B cell (primary cell): ENCODE results near the gene ZFP91. TPM values are rescaled to one million over a fixed set of nuclear protein-coding genes. Genes with fewer than 3 reads are reported as not detected.
A peak's percentile ranks its signal among the peaks of the same experiment; 100 is the strongest.

Source experiments
- ATAC-seq: fragments of 200-7000 bp; cut with Tn5 transposase; one replicate; pipeline ENCODE4 v1.10.0; 2021; ENCODE audit warnings: low read depth, mild to moderate bottlenecking, moderate number of reproducible peaks, moderate library complexity
- CTCF ChIA-PET: fragments of 350-600 bp; sonication (Branson Sonifier 250); formaldehyde crosslinking; loops from one replicate; lab custom pipeline; 2021; ENCODE audit warnings: antibody characterized with exemption, inconsistent platforms; lab: Charles Lee
- POLR2A ChIA-PET: fragments of 350-600 bp; sonication (Branson Sonifier 250); formaldehyde crosslinking; loops from one replicate; lab custom pipeline; 2021; ENCODE audit warnings: antibody characterized with exemption; lab: Charles Lee
- DNase-seq: peaks from one replicate; pipeline ENCODE4 v3.0.0; 2013
- H2AFZ ChIP-seq: 2 replicates; pipeline ENCODE4 v1.6.1; 2012; ENCODE audit warnings: mild to moderate bottlenecking, low read depth, low read length; ENCODE audit not compliant: insufficient read depth, poor library complexity, severe bottlenecking
- H3K27ac ChIP-seq, 2 donors: 1 replicate in 1 of 2; 2 replicates in 1 of 2; pipeline ENCODE4 v1.5.1; 2012 to 2013; ENCODE audit warnings: low read length in 2 of 2, mild to moderate bottlenecking in 2 of 2, moderate library complexity in 1 of 2
- H3K27me3 ChIP-seq, 4 experiments: fragments of 200-600 bp in 1 of 4; sonication (generic) in 1 of 4; replicated peaks in 1 of 4; 1 replicate in 2 of 4; 2 replicates in 2 of 4; pipeline versions ENCODE4 v1.6.1 to v1.7.0; 2013 to 2016; ENCODE audit warnings: low read length in 3 of 4, mild to moderate bottlenecking in 2 of 4, mixed read lengths in 1 of 4, moderate library complexity in 1 of 4; ENCODE audit not compliant: insufficient read depth in 4 of 4, control insufficient read depth in 3 of 4; ENCODE audit errors: control extremely low read depth in 1 of 4
- H3K36me3 ChIP-seq, 2 experiments: replicated peaks in 1 of 2; 1 replicate in 1 of 2; 2 replicates in 1 of 2; pipeline versions ENCODE4 v1.6.1 to v1.7.1; 2013; ENCODE audit warnings: low read length in 1 of 2; ENCODE audit not compliant: insufficient read depth in 2 of 2, control insufficient read depth in 1 of 2; ENCODE audit errors: control extremely low read depth in 1 of 2, extremely low read depth in 1 of 2
- H3K4me1 ChIP-seq, 2 donors: fragments of 200-600 bp in 1 of 2; sonication (generic) in 1 of 2; 1 replicate in 1 of 2; 2 replicates in 1 of 2; pipeline versions ENCODE4 v1.5.1 to v1.6.1; 2013 to 2017; ENCODE audit warnings: low read length in 2 of 2; ENCODE audit not compliant: control insufficient read depth in 2 of 2, insufficient read depth in 2 of 2
- H3K4me2 ChIP-seq: replicated peaks from 2 replicates; pipeline ENCODE3; 2012; ENCODE audit warnings: mild to moderate bottlenecking, low read depth, low read length; ENCODE audit not compliant: poor library complexity, severe bottlenecking
- H3K4me3 ChIP-seq, 5 experiments: fragments of 200-600 bp in 1 of 5; sonication (generic) in 1 of 5; 1 replicate in 3 of 5; 2 replicates in 2 of 5; pipeline versions ENCODE4 v1.5.1 to v1.7.0; 2011 to 2016; ENCODE audit warnings: low read length in 4 of 5, mild to moderate bottlenecking in 4 of 5, low read depth in 2 of 5, control low read depth in 1 of 5, moderate library complexity in 1 of 5; ENCODE audit not compliant: insufficient read depth in 1 of 5; ENCODE audit errors: control extremely low read depth in 1 of 5, extremely low read depth in 1 of 5
- H3K79me2 ChIP-seq: fragments of 200-600 bp; sonication (generic); one replicate; pipeline ENCODE4 v1.6.0; 2016; ENCODE audit warnings: low read length; ENCODE audit not compliant: control insufficient read depth, insufficient read depth
- H3K9ac ChIP-seq: fragments of 200-600 bp; sonication (generic); 2 replicates; pipeline ENCODE4 v1.6.1; 2017; ENCODE audit warnings: mild to moderate bottlenecking, low read length, moderate library complexity
- H3K9me3 ChIP-seq, 3 donors: one replicate each; pipeline versions ENCODE4 v1.6.1 to v1.7.1; 2013; ENCODE audit warnings: low read length in 2 of 3; ENCODE audit not compliant: control insufficient read depth in 2 of 3, insufficient read depth in 1 of 3; ENCODE audit errors: control extremely low read depth in 1 of 3
- H4K20me1 ChIP-seq: 2 replicates; pipeline ENCODE4 v1.6.0; 2012; ENCODE audit warnings: mild to moderate bottlenecking, low read length; ENCODE audit not compliant: insufficient read depth, control insufficient read depth, poor library complexity, severe bottlenecking
- H3K27ac Mint-ChIP-seq: one replicate; pipeline ENCODE4 v1.8.0; 2021; ENCODE audit warnings: mixed read lengths
- H3K27me3 Mint-ChIP-seq: one replicate; pipeline ENCODE4 v1.8.0; 2021; ENCODE audit warnings: mixed read lengths
- H3K4me1 Mint-ChIP-seq: one replicate; pipeline ENCODE4 v1.8.0; 2021; ENCODE audit warnings: mixed read lengths
- H3K4me3 Mint-ChIP-seq: one replicate; pipeline ENCODE4 v1.8.0; 2021; ENCODE audit warnings: mixed read lengths
- H3K9me3 Mint-ChIP-seq: one replicate; pipeline ENCODE4 v1.8.0; 2022; ENCODE audit warnings: mixed read lengths; ENCODE audit not compliant: insufficient read depth
- EZH2 ChIP-seq: IDR thresholded peaks from 2 replicates; pipeline ENCODE4 v1.6.1; 2012; ENCODE audit warnings: borderline replicate concordance, low read depth, mild to moderate bottlenecking, moderate library complexity, low read length; ENCODE audit not compliant: insufficient read depth, poor library complexity, severe bottlenecking
- WGBS: methylation state at CpG from one replicate; pipeline ENCODE4 v1.1.5; 2013; ENCODE audit warnings: missing lambda C conversion rate; ENCODE audit not compliant: insufficient coverage; 5-methylcytosine and 5-hydroxymethylcytosine counted together
- intact Hi-C: fragments of 100-400 bp; cut with micrococcal nuclease; formaldehyde crosslinking; loops from one replicate; pipeline ENCODE4 v1.10.0; 2022
- polyA plus RNA-seq: library from polyadenylated mRNA; depleted of rRNA; stranded (reverse); fragments of >200 nt; gene quantifications from 2 replicates; pipeline ENCODE4 v1.2.3, GENCODE V29; 2012
- total RNA-seq, 2 donors: library from RNA; stranded (reverse); fragments of 120-200 nt in 1 of 2; gene quantifications; 1 replicate in 1 of 2; 2 replicates in 1 of 2; pipeline versions ENCODE4 v1.2.3 to v1.2.4, GENCODE V29; 2013 to 2022
- TF ChIP-seq, protein P1 (sequence below): fragments of 200-600 bp; IDR thresholded peaks from one replicate; pipeline ENCODE4 v1.8.0; 2022; ENCODE audit warnings: antibody characterized with exemption, mild to moderate bottlenecking

Gene ZFP91
- total and polyA plus RNA-seq, 2 donors (not counting 1 experiment from before 2014, with no cell fraction given) = 14.4 to 51.2 TPM

DNA sequence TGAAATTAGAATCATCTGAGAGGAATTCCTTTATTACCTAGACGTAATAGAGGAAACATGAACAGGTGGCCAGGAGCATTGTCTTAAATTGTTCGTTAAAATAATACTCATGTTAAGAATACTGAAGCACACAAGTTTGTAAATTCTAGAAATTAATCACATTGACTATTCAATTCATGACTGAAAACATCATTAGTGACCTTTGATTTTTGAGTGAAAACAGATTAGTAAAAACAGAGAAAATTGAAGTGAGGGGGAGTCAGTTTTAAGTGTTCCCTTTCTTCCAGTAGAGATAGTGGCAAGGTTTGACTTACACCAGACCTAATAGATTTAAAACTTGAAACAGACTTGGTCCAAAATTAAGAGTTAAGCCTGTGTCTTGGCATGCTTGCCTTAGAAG, 1.4 kb downstream of the ZFP91 start:
- peaks cover 40 to 44% of the 10 kb centered on the region in 2 donors for H3K4me1 ChIP-seq
- H3K4me2 ChIP-seq = peak overlapping the region; percentile 90
- intact Hi-C loops = loop anchor here (1.0 kb wide), 1 partner anchor 1036 kb away; no protein-coding TSS in a partner anchor
- peak overlapping the region; percentile 71 to 100 (median 99) for H3K4me3 ChIP-seq
- H4K20me1 ChIP-seq = peaks cover 5% of the 10 kb centered on the region
- TF ChIP-seq EZH2 = no peak
- TF ChIP-seq, protein P1, sequence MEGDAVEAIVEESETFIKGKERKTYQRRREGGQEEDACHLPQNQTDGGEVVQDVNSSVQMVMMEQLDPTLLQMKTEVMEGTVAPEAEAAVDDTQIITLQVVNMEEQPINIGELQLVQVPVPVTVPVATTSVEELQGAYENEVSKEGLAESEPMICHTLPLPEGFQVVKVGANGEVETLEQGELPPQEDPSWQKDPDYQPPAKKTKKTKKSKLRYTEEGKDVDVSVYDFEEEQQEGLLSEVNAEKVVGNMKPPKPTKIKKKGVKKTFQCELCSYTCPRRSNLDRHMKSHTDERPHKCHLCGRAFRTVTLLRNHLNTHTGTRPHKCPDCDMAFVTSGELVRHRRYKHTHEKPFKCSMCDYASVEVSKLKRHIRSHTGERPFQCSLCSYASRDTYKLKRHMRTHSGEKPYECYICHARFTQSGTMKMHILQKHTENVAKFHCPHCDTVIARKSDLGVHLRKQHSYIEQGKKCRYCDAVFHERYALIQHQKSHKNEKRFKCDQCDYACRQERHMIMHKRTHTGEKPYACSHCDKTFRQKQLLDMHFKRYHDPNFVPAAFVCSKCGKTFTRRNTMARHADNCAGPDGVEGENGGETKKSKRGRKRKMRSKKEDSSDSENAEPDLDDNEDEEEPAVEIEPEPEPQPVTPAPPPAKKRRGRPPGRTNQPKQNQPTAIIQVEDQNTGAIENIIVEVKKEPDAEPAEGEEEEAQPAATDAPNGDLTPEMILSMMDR = no peak
- Mint-ChIP-seq H3K27ac (peak overlapping the region; percentile 39), H3K4me3 (peak overlapping the region; percentile 96), H3K9me3 (no peaks in the 10 kb centered on the region), H3K27me3 (no peaks in the 10 kb centered on the region), H3K4me1 (peaks cover 56% of the 10 kb centered on the region)
- WGBS = no CpG with 5 or more reads among the region's 2 CpGs
- no peak overlapping the region for H2AFZ ChIP-seq
- DNase-seq (no peak), ATAC-seq (no peak)
- H3K36me3 ChIP-seq = peaks cover 0 to under 1% of the 10 kb centered on the region in 2 experiments
- peak overlapping the region; percentile 89 to 100 for H3K27ac ChIP-seq
- H3K9me3 ChIP-seq = no peaks in the 10 kb centered on the region
- H3K9ac ChIP-seq = peak overlapping the region; percentile 93
- ChIA-PET POLR2A (interaction anchor here (0.9 to 1.4 kb wide), 2 partner anchors 12 to 25 kb away, joined by 3 read pairs; no protein-coding TSS in a partner anchor), CTCF (interaction anchor here (1.4 to 8.7 kb wide), 3 partner anchors 12 to 578 kb away, joined by 3 to 102 read pairs (median 30); no protein-coding TSS in a partner anchor)
- H3K27me3 ChIP-seq = no peaks in the 10 kb centered on the region
- H3K79me2 ChIP-seq = peaks cover 77% of the 10 kb centered on the region

DNA sequence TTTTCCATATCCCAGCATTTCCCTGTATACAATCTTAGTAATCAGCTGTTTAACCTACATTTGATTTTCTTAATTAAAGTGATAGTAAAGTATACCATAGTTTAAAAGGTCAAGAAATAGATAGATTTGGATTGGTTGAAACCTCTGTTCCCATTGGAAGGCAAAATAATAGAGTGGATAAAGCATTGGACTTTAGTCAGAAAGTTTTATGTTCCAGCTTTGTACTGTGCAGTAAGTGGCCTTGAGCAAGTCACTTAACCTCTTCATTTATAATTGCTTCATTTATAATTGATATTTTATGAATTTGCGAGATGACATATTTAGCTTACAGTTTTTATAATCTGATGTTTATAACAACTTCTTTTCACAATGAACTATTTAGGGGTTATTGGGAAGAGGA, 3.6 kb downstream of the ZFP91 start:
- peaks cover 55% of the 10 kb centered on the region for H3K4me1 Mint-ChIP-seq
- H3K27ac ChIP-seq = no peak overlapping the region
- no peak overlapping the region for H2AFZ ChIP-seq
- no peak overlapping the region for H3K4me3 Mint-ChIP-seq
- H3K4me2 ChIP-seq = peak overlapping the region; percentile 17
- no peaks in the 10 kb centered on the region for H3K9me3 Mint-ChIP-seq
- ChIA-PET CTCF (interaction anchor here (1.1 to 8.7 kb wide), 4 partner anchors 14 to 576 kb away, joined by 3 to 102 read pairs (median 4); no protein-coding TSS in a partner anchor), POLR2A (no interaction called here)
- intact Hi-C loops = no loop called here
- no peaks in the 10 kb centered on the region for H3K27me3 Mint-ChIP-seq
- no peak for ATAC-seq
- TF ChIP-seq, protein P1 = no peak
- no peak for TF ChIP-seq EZH2
- H3K36me3 ChIP-seq = peaks cover 0 to 11% of the 10 kb centered on the region in 2 experiments
- no CpG with 5 or more reads among the region's 1 CpG for WGBS
- no peak overlapping the region for H3K27ac Mint-ChIP-seq
- H4K20me1 ChIP-seq = peaks cover 7% of the 10 kb centered on the region
- H3K79me2 ChIP-seq = peaks cover 80% of the 10 kb centered on the region
- no peak overlapping the region for H3K9ac ChIP-seq
- H3K27me3 ChIP-seq = no peaks in the 10 kb centered on the region
- no peaks in the 10 kb centered on the region for H3K9me3 ChIP-seq
- peaks cover 30 to 37% of the 10 kb centered on the region in 2 donors for H3K4me1 ChIP-seq
- H3K4me3 ChIP-seq = no peak overlapping the region
- no peak for DNase-seq
